Endothelial cell of umbilical vein (primary cell): Measurements from ENCODE around the gene TBCC. TPM values are rescaled to one million over a fixed set of nuclear protein-coding genes. Genes with fewer than 3 reads are reported as not detected.

Experiments
- BruUV-seq: library from RNA; stranded (reverse); fragments of 400-500 nt; replicated peaks from 2 replicates; lab custom pipeline; 2021; lab: Mats Ljungman, UMichigan
- CTCF ChIA-PET: fragments of 300-600, 350-600 bp; sonication (Branson Sonifier 250); formaldehyde crosslinking; loops from one replicate; lab custom pipeline; 2021; ENCODE audit warnings: antibody characterized with exemption, inconsistent platforms; lab: Charles Lee
- POLR2A ChIA-PET: fragments of 300-600, 350-600 bp; sonication (Branson Sonifier 250); formaldehyde crosslinking; loops from one replicate; lab custom pipeline; 2021; ENCODE audit warnings: antibody characterized with exemption, inconsistent platforms; lab: Charles Lee
- DNase-seq: peaks from one replicate; pipeline ENCODE4 v3.0.0-alpha.2; 2011; ENCODE audit warnings: low read depth, low spot score
- FAIRE-seq: peaks from 2 replicates; lab custom pipeline; 2011; peaks lifted over from hg19 to GRCh38; lab: Jason Lieb, UNC
- H2AFZ ChIP-seq: 2 replicates; pipeline ENCODE4 v1.6.0; 2012; ENCODE audit warnings: low read depth, low read length, control low read depth, inconsistent platforms
- H3K27ac ChIP-seq: 2 replicates; pipeline ENCODE4 v1.5.1; 2011; ENCODE audit warnings: low read depth, mild to moderate bottlenecking, control low read depth, low read length, moderate library complexity; ENCODE audit not compliant: insufficient read depth
- H3K27me3 ChIP-seq, 2 experiments: 2 replicates each; pipeline versions ENCODE4 v1.6.0 to v1.6.1; 2011; ENCODE audit warnings: low read length in 2 of 2, mixed read lengths in 1 of 2; ENCODE audit not compliant: control insufficient read depth in 2 of 2, insufficient read depth in 2 of 2
- H3K36me3 ChIP-seq, 2 experiments: 2 replicates in 1 of 2; 3 replicates in 1 of 2; pipeline ENCODE4 v1.5.1; 2011; ENCODE audit warnings: low read length in 2 of 2, mild to moderate bottlenecking in 1 of 2, moderate library complexity in 1 of 2; ENCODE audit not compliant: control insufficient read depth in 2 of 2, insufficient read depth in 2 of 2; ENCODE audit errors: extremely low read depth in 1 of 2
- H3K4me1 ChIP-seq: 3 replicates; pipeline ENCODE4 v1.5.1; 2011; ENCODE audit warnings: mild to moderate bottlenecking, low read length; ENCODE audit not compliant: control insufficient read depth, insufficient read depth; ENCODE audit errors: extremely low read depth
- H3K4me2 ChIP-seq: 2 replicates; pipeline ENCODE4 v1.6.1; 2011; ENCODE audit warnings: low read length, control low read depth, mixed read lengths; ENCODE audit not compliant: insufficient read depth
- H3K4me3 ChIP-seq, 3 experiments: fragments of 200-600 bp in 1 of 3; sonication (generic), shearing (Covaris generic) in 1 of 3; replicated peaks in 1 of 3; 2 replicates each; pipeline ENCODE4 v1.5.1; 2011 to 2016; ENCODE audit warnings: control low read depth in 3 of 3, low read length in 3 of 3, mild to moderate bottlenecking in 2 of 3, inconsistent platforms in 1 of 3, low read depth in 1 of 3, moderate library complexity in 1 of 3; ENCODE audit not compliant: insufficient read depth in 1 of 3
- H3K79me2 ChIP-seq: 2 replicates; pipeline ENCODE4 v1.6.0; 2012; ENCODE audit warnings: low read length, inconsistent platforms; ENCODE audit not compliant: control insufficient read depth, insufficient read depth
- H3K9ac ChIP-seq: replicated peaks from 2 replicates; pipeline ENCODE3; 2011; ENCODE audit warnings: low read length, control low read depth; ENCODE audit not compliant: insufficient read depth; ENCODE audit errors: extremely low read depth
- H3K9me1 ChIP-seq: replicated peaks from 3 replicates; pipeline ENCODE4 v1.6.0; 2011; ENCODE audit warnings: mild to moderate bottlenecking, low read length; ENCODE audit not compliant: control insufficient read depth, insufficient read depth; ENCODE audit errors: extremely low read depth
- H3K9me3 ChIP-seq: replicated peaks from 2 replicates; pipeline ENCODE4 v1.5.1; 2012; ENCODE audit warnings: low read length, inconsistent platforms; ENCODE audit not compliant: control insufficient read depth, insufficient read depth
- H4K20me1 ChIP-seq: replicated peaks from 2 replicates; pipeline ENCODE3; 2011; ENCODE audit warnings: mild to moderate bottlenecking, low read length; ENCODE audit not compliant: control insufficient read depth, insufficient read depth; ENCODE audit errors: extremely low read depth
- EZH2 ChIP-seq: IDR thresholded peaks from 2 replicates; pipeline ENCODE4 v1.6.1; 2012; ENCODE audit warnings: borderline replicate concordance, low read depth, mild to moderate bottlenecking, moderate library complexity, low read length, inconsistent platforms; ENCODE audit not compliant: severe bottlenecking
- FOS ChIP-seq: IDR thresholded peaks from 2 replicates; pipeline ENCODE4 v1.6.1; 2011; ENCODE audit warnings: mild to moderate bottlenecking, low read length, moderate library complexity, borderline replicate concordance; ENCODE audit not compliant: insufficient read depth
- GATA2 ChIP-seq: IDR thresholded peaks from 2 replicates; pipeline ENCODE4 v1.7.0; 2011; ENCODE audit warnings: low read depth, mild to moderate bottlenecking, moderate library complexity, mixed read lengths, low read length; ENCODE audit not compliant: insufficient read length, insufficient read depth
- JUN ChIP-seq: IDR thresholded peaks from 2 replicates; pipeline ENCODE4 v1.6.1; 2011; ENCODE audit warnings: borderline replicate concordance, low read depth; ENCODE audit not compliant: insufficient read length, insufficient read depth
- MYC ChIP-seq: IDR thresholded peaks from one replicate; pipeline ENCODE4 v1.6.1; 2011; ENCODE audit warnings: mild to moderate bottlenecking, low read depth, low read length
- dilution Hi-C: fragments of 300-500 bp; cut with MboI; formaldehyde crosslinking; loops from one replicate; pipeline ENCODE4 v1.15.0; 2019; ENCODE audit warnings: low sequenced_read_pairs; ENCODE audit not compliant: extremely low pct_ligation_motif_present
- intact Hi-C: fragments of 100-400 bp; cut with micrococcal nuclease; formaldehyde crosslinking; loops from one replicate; pipeline ENCODE4 v1.10.0; 2022
- polyA plus RNA-seq, 4 experiments: library from polyadenylated mRNA; depleted of rRNA in 3 of 4; stranded (reverse) in 3 of 4; unstranded in 1 of 4; fragments of >200 nt; gene quantifications; 2 replicates each; pipeline versions ENCODE4 v1.2.1 to v1.2.3, GENCODE V29; 2011 to 2012; ENCODE audit warnings: missing spikeins in 1 of 4
- total RNA-seq: library from RNA; stranded (reverse); gene quantifications from 2 replicates; pipeline ENCODE4 v1.2.3, GENCODE V29; 2021
- TF ChIP-seq, protein P1 (sequence below), 2 donors: IDR thresholded peaks; 1 replicate in 1 of 2; 2 replicates in 1 of 2; pipeline ENCODE4 v1.5.1; 2011; ENCODE audit warnings: low read length in 2 of 2, mild to moderate bottlenecking in 2 of 2, moderate library complexity in 2 of 2, control low read depth in 1 of 2, inconsistent platforms in 1 of 2, low read depth in 1 of 2; ENCODE audit not compliant: insufficient read depth in 1 of 2; ENCODE audit errors: extremely low read depth in 1 of 2

The TBCC gene
- total and polyA plus RNA-seq, 2 donors (not counting 3 experiments of a cell fraction or from before 2014, with no cell fraction given): 15.9 to 19.1 TPM

DNA sequence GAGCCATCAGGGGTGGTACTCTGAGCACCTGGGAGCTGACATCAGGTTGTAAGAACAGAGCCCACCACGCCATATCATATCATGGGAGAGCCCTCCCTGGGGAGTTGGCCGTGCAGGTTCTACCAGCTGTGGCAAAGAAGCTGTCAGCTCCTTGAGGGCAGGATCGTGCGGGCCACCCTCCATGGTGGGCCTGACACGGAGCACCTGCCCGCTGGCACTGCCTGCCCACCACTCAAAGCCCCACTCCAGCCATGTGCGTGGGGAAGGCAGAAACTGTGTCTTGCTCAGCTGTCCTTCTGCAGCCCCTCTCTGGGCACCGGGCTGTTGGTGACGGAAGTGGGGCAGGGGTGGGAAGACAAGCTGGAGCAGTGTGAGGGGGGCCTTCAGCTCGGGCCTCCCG, 37.8 kb downstream of the TBCC start:
- Histone ChIP-seq H3K4me2 (no peak overlapping the region), H4K20me1 (no peaks in the 10 kb centered on the region), H3K36me3 (no peaks in the 10 kb centered on the region), H3K9me1 (no peaks in the 10 kb centered on the region), H3K27me3 (no peaks in the 10 kb centered on the region), H3K4me3 (no peak overlapping the region), H2AFZ (no peak overlapping the region), H3K4me1 (no peaks in the 10 kb centered on the region), H3K27ac (no peak overlapping the region), H3K9me3 (peaks cover 2% of the 10 kb centered on the region), H3K9ac (no peak overlapping the region), H3K79me2 (no peaks in the 10 kb centered on the region)
- dilution Hi-C loops: no loop called here
- FAIRE-seq: no peak
- no peak for DNase-seq
- intact Hi-C loops: no loop called here
- CTCF ChIA-PET: interaction anchor here (0.9 kb wide), 1 partner anchor 18 kb away, joined by 3 read pairs; no protein-coding TSS in a partner anchor
- TF ChIP-seq FOS: no peak
- TF ChIP-seq MYC: no peak
- no peak for TF ChIP-seq GATA2
- no peak for TF ChIP-seq JUN
- TF ChIP-seq, protein P1, sequence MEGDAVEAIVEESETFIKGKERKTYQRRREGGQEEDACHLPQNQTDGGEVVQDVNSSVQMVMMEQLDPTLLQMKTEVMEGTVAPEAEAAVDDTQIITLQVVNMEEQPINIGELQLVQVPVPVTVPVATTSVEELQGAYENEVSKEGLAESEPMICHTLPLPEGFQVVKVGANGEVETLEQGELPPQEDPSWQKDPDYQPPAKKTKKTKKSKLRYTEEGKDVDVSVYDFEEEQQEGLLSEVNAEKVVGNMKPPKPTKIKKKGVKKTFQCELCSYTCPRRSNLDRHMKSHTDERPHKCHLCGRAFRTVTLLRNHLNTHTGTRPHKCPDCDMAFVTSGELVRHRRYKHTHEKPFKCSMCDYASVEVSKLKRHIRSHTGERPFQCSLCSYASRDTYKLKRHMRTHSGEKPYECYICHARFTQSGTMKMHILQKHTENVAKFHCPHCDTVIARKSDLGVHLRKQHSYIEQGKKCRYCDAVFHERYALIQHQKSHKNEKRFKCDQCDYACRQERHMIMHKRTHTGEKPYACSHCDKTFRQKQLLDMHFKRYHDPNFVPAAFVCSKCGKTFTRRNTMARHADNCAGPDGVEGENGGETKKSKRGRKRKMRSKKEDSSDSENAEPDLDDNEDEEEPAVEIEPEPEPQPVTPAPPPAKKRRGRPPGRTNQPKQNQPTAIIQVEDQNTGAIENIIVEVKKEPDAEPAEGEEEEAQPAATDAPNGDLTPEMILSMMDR (IDR thresholded peaks at IDR 0.05; ENCODE audit: extremely low read depth in 1 of 2, insufficient read depth in 1 of 2, low read depth in 1 of 2, low read length in 2 of 2): no peak
- POLR2A ChIA-PET: no interaction called here
- BruUV-seq: no TSS peak

DNA sequence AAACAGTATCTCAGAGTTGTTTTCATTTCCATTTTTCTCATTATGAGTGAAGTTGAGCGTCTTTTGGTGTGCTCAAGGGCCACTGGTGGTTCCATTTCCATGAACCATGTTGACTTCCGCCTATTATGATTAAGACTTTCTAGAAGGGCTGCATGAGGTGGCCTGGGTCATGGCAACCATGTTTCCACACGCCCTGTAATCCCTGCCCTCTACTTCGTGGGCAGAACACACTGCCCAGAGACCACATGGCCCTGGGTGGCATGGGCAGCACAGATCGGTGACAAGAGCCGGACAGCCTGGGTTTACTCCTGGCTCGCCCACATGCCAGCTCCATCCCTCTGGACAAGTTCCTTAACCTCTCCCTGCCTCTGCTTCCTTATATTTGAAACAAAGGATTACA, 38.3 kb downstream of the TBCC start:
- FAIRE-seq (no peak), DNase-seq (no peak)
- TF ChIP-seq FOS: no peak
- no peak for TF ChIP-seq EZH2
- TF ChIP-seq, protein P1 (IDR thresholded peaks at IDR 0.05; ENCODE audit: extremely low read depth in 1 of 2, insufficient read depth in 1 of 2, low read depth in 1 of 2, low read length in 2 of 2): no peak
- H3K4me3 ChIP-seq: no peak overlapping the region
- H3K9me3 ChIP-seq: peaks cover 2% of the 10 kb centered on the region
- dilution Hi-C loops (no loop called here), intact Hi-C loops (no loop called here)
- ChIA-PET POLR2A (no interaction called here), CTCF (interaction anchor here (0.9 kb wide), 1 partner anchor 19 kb away, joined by 5 read pairs; no protein-coding TSS in a partner anchor)
- H3K4me1 ChIP-seq: no peaks in the 10 kb centered on the region
- H3K36me3 ChIP-seq: no peaks in the 10 kb centered on the region
- BruUV-seq: no TSS peak
- no peaks in the 10 kb centered on the region for H3K9me1 ChIP-seq
- no peak overlapping the region for H3K4me2 ChIP-seq
- no peaks in the 10 kb centered on the region for H3K79me2 ChIP-seq
- no peak overlapping the region for H3K27ac ChIP-seq
- no peaks in the 10 kb centered on the region for H3K27me3 ChIP-seq
- no peak overlapping the region for H3K9ac ChIP-seq
- H4K20me1 ChIP-seq: no peaks in the 10 kb centered on the region
- H2AFZ ChIP-seq: no peak overlapping the region
